Epithelial cell of esophagus (primary cell): Measurements from ENCODE around the gene KCNA2.

ENCODE experiments used
- DNase-seq: peaks from one replicate; pipeline ENCODE4 v3.0.0; 2010; ENCODE audit warnings: low read depth
- H3K4me3 ChIP-seq: 2 replicates; pipeline ENCODE4 v1.5.1; 2011; ENCODE audit warnings: mild to moderate bottlenecking, low read length, control low read depth
- CTCF ChIP-seq: IDR thresholded peaks from 2 replicates; pipeline ENCODE4 v1.5.1; 2011; ENCODE audit warnings: low read depth, mild to moderate bottlenecking, low read length, control low read depth, inconsistent platforms; ENCODE audit not compliant: insufficient read depth; ENCODE audit errors: missing control alignments

Gene KCNA2

DNA sequence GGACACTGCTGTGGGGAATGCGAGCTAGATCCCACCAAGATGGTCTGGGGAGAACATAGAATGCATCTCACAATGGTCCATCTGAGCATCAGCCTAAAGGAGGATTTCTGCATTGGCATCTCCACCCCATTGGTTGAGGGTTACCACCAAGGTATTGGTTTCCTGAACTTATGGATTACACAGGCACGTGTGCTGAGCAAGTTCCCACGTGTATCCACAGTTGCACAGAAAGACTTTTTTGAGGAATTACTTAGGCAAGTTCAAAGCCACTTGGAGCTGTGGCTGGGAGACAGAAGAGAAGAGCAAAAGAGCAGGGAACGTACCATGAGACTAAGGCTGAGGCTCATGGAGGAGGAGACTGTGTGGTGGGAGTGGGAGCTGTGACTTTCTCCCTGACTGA lies 43.1 kb downstream of the KCNA2 start:
- DNase-seq: no peak
- no peak for TF ChIP-seq CTCF
- H3K4me3 ChIP-seq: no peak overlapping the region

DNA sequence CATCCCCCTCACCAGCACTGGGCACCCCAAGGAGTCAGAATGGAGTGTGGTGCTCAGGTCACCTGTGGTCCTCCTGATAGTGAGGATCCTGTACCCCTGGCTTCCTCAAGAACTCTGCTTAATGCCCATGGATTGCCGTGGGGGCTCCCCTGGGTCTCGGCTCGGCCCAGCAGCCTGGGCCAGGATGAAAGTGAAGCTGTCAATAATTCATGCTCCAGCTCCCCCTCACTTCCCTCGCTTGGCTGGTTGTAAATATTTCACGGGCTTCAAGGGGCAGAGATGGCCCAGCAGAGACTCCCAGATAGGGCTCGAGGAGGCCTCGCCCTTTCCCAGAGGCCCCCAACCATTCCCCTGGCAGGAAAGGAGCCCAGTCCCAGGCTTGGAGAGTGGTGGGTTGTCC lies 44.6 kb downstream of the KCNA2 start:
- no peak for DNase-seq
- H3K4me3 ChIP-seq: no peak overlapping the region
- TF ChIP-seq CTCF: no peak

DNA sequence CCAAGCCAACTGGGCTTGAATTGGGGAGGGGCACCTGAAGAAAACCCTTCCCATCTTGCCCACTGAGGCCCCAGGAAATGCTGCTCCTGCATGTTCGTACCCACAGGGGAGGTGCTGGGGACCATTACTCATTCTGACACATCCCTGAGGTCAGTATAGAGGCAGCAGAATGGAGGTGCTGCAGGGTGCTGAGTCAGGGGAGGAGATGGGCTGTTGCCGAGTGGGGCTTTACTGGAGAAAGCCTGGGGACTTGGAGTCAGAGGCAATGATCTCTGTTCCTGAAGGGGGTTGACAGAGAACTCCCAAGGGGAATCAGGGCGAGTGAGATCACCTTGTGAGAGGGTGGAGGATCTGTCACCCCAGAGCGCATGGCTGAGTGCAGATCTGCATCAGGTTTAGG lies 47.0 kb downstream of the KCNA2 start:
- no peak for TF ChIP-seq CTCF
- DNase-seq: peak; percentile 49
- no peak overlapping the region for H3K4me3 ChIP-seq

GRCh38 chr1:110557481-110557880 lies 48.7 kb downstream of the KCNA2 start:
- H3K4me3 ChIP-seq: no peak overlapping the region
- no peak for DNase-seq
- TF ChIP-seq CTCF: no peak

DNA sequence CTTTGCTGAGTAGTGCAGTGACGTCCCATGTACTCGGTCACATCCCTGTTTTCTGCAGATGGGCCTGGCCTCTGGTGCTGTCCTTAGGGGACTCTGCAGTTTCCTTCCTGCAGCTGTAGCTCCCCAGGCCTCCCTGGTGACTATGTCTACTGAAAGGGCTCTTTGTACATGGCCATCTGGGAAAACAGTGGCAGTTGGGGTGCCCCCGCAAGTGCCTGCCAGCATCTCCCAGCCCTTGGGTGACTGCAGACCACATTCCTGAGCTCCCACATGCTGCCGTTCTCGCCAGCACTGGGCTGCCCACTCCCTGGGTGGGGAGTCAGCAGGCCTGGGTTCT lies 49.7 kb downstream of the KCNA2 start:
- no peak for DNase-seq
- no peak for TF ChIP-seq CTCF
- H3K4me3 ChIP-seq: no peak overlapping the region

- TF ChIP-seq CTCF: no peak
- DNase-seq: no peak
- H3K4me3 ChIP-seq: no peak overlapping the region
These were observed 50.2 kb downstream of the KCNA2 start for GRCh38 chr1:110555807-110556470.
